Mammary epithelial cell (primary cell): ENCODE data around the gene PDCD2.
"Not testable (repeated sequence)": the region's sequence is repeated elsewhere in the genome, so short reads cannot be mapped to it uniquely, and the experiment has no call there.

Source experiments
- EZH2 ChIP-seq: IDR thresholded peaks from 2 replicates; pipeline ENCODE4 v1.6.1; 2012; ENCODE audit warnings: low read length, inconsistent platforms, borderline replicate concordance
- TF ChIP-seq, protein P1 (sequence below), 2 donors: IDR thresholded peaks in 1 of 2; conservative IDR thresholded peaks in 1 of 2; 2 replicates each; pipeline ENCODE4 v1.5.1; 2011 to 2012; ENCODE audit warnings: inconsistent platforms in 2 of 2, low read length in 2 of 2, mild to moderate bottlenecking in 2 of 2, control low read depth in 1 of 2, low read depth in 1 of 2; ENCODE audit not compliant: insufficient read depth in 1 of 2; ENCODE audit errors: extremely low read depth in 1 of 2

DNA sequence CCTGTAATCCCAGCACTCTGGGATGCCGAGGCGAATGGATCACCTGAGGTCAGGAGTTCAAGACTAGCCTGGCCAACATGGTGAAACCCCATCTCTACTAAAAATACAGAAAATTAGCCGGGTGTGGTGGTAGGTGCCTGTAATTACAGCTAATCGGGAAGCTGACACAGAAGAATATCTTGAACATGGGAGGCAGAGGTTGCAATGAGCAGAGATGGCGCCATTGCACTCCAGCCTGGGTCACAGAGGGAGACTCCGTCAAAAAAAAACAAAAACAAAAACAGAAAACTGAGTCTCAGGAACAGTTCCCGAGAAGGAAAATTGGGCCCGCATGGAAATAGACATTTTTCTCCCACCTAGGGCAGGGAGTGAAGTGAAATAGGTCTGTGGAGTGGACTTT is 24.8 kb upstream of the PDCD2 start:
- TF ChIP-seq, protein P1, sequence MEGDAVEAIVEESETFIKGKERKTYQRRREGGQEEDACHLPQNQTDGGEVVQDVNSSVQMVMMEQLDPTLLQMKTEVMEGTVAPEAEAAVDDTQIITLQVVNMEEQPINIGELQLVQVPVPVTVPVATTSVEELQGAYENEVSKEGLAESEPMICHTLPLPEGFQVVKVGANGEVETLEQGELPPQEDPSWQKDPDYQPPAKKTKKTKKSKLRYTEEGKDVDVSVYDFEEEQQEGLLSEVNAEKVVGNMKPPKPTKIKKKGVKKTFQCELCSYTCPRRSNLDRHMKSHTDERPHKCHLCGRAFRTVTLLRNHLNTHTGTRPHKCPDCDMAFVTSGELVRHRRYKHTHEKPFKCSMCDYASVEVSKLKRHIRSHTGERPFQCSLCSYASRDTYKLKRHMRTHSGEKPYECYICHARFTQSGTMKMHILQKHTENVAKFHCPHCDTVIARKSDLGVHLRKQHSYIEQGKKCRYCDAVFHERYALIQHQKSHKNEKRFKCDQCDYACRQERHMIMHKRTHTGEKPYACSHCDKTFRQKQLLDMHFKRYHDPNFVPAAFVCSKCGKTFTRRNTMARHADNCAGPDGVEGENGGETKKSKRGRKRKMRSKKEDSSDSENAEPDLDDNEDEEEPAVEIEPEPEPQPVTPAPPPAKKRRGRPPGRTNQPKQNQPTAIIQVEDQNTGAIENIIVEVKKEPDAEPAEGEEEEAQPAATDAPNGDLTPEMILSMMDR (conservative IDR thresholded peaks at IDR 0.05 in 1 of 2, IDR thresholded peaks at IDR 0.05 in 1 of 2; ENCODE audit: extremely low read depth in 1 of 2, insufficient read depth in 1 of 2, low read depth in 1 of 2, low read length in 2 of 2), result not testable (repeated sequence)
- TF ChIP-seq EZH2, result not testable (repeated sequence)
